Measurements from ENCODE around the gene NHP2. TPM values are rescaled to one million over a fixed set of nuclear protein-coding genes. Genes with fewer than 3 reads are reported as not detected.
A peak's percentile ranks its signal among the peaks of the same experiment; 100 is the strongest.

Gene NHP2
- total RNA-seq, 1 donor from 2014 or later, result 161 TPM

DNA sequence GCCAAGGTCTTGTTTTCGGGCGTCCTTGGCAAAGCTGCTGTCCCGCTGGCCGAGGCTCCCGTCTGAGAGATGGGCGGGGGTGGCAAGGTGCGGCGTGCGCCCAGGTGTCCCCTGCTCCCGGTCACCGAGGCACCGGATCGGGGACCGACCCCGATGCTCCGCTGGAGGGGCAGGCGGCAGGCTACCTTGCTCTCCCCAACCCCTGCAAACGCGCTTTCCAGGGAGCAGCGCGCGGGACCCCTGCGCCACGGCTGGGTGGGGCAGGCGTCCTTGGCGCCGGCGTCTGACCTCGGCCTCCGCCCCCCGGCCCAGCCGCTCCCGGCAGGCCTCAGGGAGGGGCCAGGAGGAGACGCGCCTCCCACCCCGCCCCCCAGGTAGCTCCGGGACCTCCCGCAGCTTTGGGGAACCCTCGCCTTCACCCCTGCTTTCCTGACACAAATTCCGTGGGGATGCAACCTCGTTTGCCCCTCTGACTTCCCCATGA lies 39.8 kb downstream of the NHP2 start:
- H3K27ac Mint-ChIP-seq, result peak overlapping the region; percentile 89
- no peak for DNase-seq (ENCODE audit: extremely low spot score, unreplicated experiment)

DNA sequence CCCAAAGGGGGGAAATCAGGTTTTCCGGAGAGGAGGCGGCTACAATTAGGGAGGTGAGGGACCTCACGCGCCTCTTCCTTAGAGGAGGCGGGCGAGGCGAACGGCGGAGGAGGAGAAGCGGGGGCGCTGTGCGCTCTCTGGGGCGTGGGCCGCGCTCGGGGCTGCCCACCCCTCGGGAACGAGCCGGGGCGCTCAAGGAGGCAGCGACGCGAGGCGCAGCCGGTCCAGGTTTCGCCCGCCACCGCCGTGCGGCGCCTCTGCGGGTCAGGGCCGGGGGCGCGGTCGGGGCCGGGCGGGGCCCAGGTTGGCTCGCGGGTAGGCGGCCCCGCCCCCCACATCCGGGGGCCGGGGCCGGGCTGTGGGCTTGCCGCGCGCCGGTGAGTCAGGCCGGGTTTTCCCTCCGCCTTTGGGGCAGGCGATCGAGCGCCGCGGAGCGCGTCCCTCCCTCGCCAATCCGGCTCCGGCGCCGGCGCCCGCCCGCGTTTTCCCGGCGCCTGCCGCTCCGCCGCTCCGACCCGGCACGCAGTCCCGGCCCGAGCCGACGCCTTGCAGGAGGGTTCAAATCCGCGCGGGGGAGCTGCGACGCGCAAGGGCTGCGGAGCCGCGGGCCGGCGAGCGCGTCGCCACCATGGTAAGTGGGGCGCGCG lies 40.4 kb downstream of the NHP2 start, which contains the start of gene N4BP3:
N4BP3 (plus strand) TSS at position 392 of the 647 bp plus-strand sequence. CDS start 6,052 bp downstream, outside the sequence.
- peaks cover 22% of the 10 kb centered on the region for H3K4me1 Mint-ChIP-seq (ENCODE audit: unreplicated experiment)

More for the DNA sequence above, 39.8 kb downstream of the NHP2 start:
- no peak for TF ChIP-seq CTCF (conservative IDR thresholded peaks at IDR 0.05)
- H3K4me3 Mint-ChIP-seq, result peak overlapping the region; percentile 92
- peaks cover 18% of the 10 kb centered on the region for H3K4me1 Mint-ChIP-seq (ENCODE audit: unreplicated experiment)
- no peaks in the 10 kb centered on the region for H3K9me3 Mint-ChIP-seq
- H3K36me3 Mint-ChIP-seq, result no peaks in the 10 kb centered on the region
- peaks cover 17% of the 10 kb centered on the region for H3K27me3 Mint-ChIP-seq

GRCh38 chr5:178112545-178112944 lies 41.1 kb downstream of the NHP2 start:
- H3K4me1 Mint-ChIP-seq (ENCODE audit: unreplicated experiment), result peaks cover 26% of the 10 kb centered on the region
- peaks cover 17% of the 10 kb centered on the region for H3K27me3 Mint-ChIP-seq
- no peak for TF ChIP-seq CTCF (conservative IDR thresholded peaks at IDR 0.05)
- no peak for DNase-seq (ENCODE audit: extremely low spot score, unreplicated experiment)
- peak overlapping the region; percentile 92 for H3K4me3 Mint-ChIP-seq
- H3K9me3 Mint-ChIP-seq, result no peaks in the 10 kb centered on the region
- H3K36me3 Mint-ChIP-seq, result no peaks in the 10 kb centered on the region
- peak overlapping the region; percentile 73 for H3K27ac Mint-ChIP-seq

More for the DNA sequence above, 40.4 kb downstream of the NHP2 start, which contains the start of gene N4BP3:
- H3K36me3 Mint-ChIP-seq, result no peaks in the 10 kb centered on the region
- peak within 1 kb of the TSS; percentile 92 for H3K4me3 Mint-ChIP-seq
- H3K27ac Mint-ChIP-seq, result peak within 1 kb of the TSS; percentile 89
- peaks cover 17% of the 10 kb centered on the region for H3K27me3 Mint-ChIP-seq
- DNase-seq (ENCODE audit: extremely low spot score, unreplicated experiment), result peak; percentile 87
- no peaks in the 10 kb centered on the region for H3K9me3 Mint-ChIP-seq
- TF ChIP-seq CTCF (conservative IDR thresholded peaks at IDR 0.05), result peak; percentile 21

DNA sequence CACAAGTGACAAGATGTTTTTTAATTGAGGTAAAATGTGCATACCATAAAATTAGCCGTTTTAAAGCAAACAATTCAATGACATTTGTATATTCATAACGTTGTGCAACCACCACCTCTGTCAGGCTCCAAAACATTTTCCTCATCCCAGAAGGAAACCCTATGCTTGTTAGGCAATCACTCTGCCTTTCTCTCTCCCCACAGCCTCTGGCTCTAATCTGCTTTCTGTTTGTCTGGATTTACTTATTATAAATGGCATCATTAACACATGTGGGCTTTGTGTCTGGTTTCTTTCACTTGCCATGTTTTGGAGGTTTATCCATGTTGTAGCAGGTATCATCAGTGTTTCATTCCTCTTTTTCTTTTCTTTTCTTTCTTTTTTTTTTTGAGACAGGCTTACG lies 41.8 kb downstream of the NHP2 start:
- Mint-ChIP-seq H3K27me3 (peaks cover 17% of the 10 kb centered on the region), H3K4me1 (ENCODE audit: unreplicated experiment) (peaks cover 26% of the 10 kb centered on the region), H3K27ac (peak overlapping the region; percentile 15), H3K4me3 (peak overlapping the region; percentile 35), H3K36me3 (no peaks in the 10 kb centered on the region), H3K9me3 (no peaks in the 10 kb centered on the region)
- no peak for DNase-seq (ENCODE audit: extremely low spot score, unreplicated experiment)
- no peak for TF ChIP-seq CTCF (conservative IDR thresholded peaks at IDR 0.05)

GRCh38 chr5:178110511-178110910 lies 43.2 kb downstream of the NHP2 start:
- peak overlapping the region; percentile 63 for H3K27ac Mint-ChIP-seq
- TF ChIP-seq CTCF (conservative IDR thresholded peaks at IDR 0.05), result no peak
- H3K4me1 Mint-ChIP-seq (ENCODE audit: unreplicated experiment), result peaks cover 17% of the 10 kb centered on the region
- H3K36me3 Mint-ChIP-seq, result no peaks in the 10 kb centered on the region
- no peaks in the 10 kb centered on the region for H3K9me3 Mint-ChIP-seq
- DNase-seq (ENCODE audit: extremely low spot score, unreplicated experiment), result no peak
- H3K27me3 Mint-ChIP-seq, result peaks cover 17% of the 10 kb centered on the region
- H3K4me3 Mint-ChIP-seq, result no peak overlapping the region

Measured in type B pancreatic cell (in vitro differentiated cells).